22Rv1 (cell line): ENCODE data around the gene JMJD1C.

Source experiments
- CTCF ChIP-seq: fragments of 450-650 bp; IDR thresholded peaks from 2 replicates; pipeline ENCODE4 v1.5.1; 2017; ENCODE audit warnings: mild to moderate bottlenecking
- ZFX ChIP-seq: fragments of 450-650 bp; IDR thresholded peaks from 2 replicates; pipeline ENCODE4 v1.6.1; 2017; ENCODE audit warnings: antibody characterized with exemption, borderline replicate concordance

- no peak for TF ChIP-seq CTCF
- no peak for TF ChIP-seq ZFX
Observed at GRCh38 chr10:63425512-63425911, 40.3 kb downstream of the JMJD1C start.
